GM12891 (cell line): ENCODE data around the gene CAMK1D.

ENCODE experiments used
- PAX5 ChIP-seq: IDR thresholded peaks from 2 replicates; pipeline ENCODE4 v1.6.1; 2011; ENCODE audit warnings: low read length, moderate library complexity, mild to moderate bottlenecking; ENCODE audit not compliant: insufficient read depth, severe bottlenecking
- POLR2A ChIP-seq: IDR thresholded peaks from 2 replicates; pipeline ENCODE4 v1.6.1; 2011; ENCODE audit warnings: low read depth, low read length, control low read depth
- POLR2AphosphoS5 ChIP-seq: IDR thresholded peaks from 2 replicates; pipeline ENCODE4 v1.6.1; 2011; ENCODE audit warnings: low read depth, low read length, control low read depth

DNA sequence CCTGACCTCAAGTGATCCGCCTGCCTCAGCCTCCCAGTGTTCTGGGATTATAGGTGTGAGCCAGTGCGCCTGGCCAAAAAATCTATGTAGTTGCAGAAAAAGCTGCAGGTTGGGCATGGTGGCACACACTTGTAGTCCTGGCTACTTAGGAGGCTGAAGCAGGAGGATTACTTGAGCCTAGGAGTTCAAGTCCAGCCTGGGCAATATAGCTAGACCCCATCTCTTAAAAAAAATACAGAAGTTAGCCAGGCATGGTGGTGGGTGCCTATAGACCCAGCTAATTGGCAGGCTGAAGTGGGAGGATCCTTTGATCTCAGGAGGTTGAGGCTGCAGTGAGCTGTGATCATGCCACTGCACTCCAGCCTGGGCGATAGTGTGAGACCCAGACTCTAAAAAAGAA lies 24.8 kb upstream of the CAMK1D start:
- no peak for TF ChIP-seq POLR2A
- no peak for TF ChIP-seq POLR2AphosphoS5
- no peak for TF ChIP-seq PAX5
